SU-DHL-6 (cell line): ENCODE results near the gene RPA3.

Experiments used
- CTCF ChIP-seq: fragments of 200-600 bp; sonication (generic); IDR thresholded peaks from one replicate; pipeline ENCODE4 v1.5.1; 2017; ENCODE audit warnings: antibody characterized with exemption, mild to moderate bottlenecking, low read length, moderate library complexity; ENCODE audit not compliant: insufficient read depth, poor library complexity, severe bottlenecking
- EZH2phosphoT487 ChIP-seq: fragments of 200-600 bp; sonication (generic), shearing (Covaris generic); conservative IDR thresholded peaks from 2 replicates; pipeline ENCODE4 v1.6.1; 2018; ENCODE audit warnings: mild to moderate bottlenecking, antibody characterized with exemption, low read length, moderate library complexity, mixed read lengths

- no peak for TF ChIP-seq CTCF
- no peak for TF ChIP-seq EZH2phosphoT487
Measured at GRCh38 chr7:7764520-7765396, 46.4 kb upstream of the RPA3 start.
